ENCODE results near the gene SLCO3A1.
A peak's percentile ranks its signal among the peaks of the same experiment; 100 is the strongest.

The SLCO3A1 gene

GRCh38 chr15:91853511-91853947, at the start of gene SLCO3A1:
Gene SLCO3A1 (plus strand): TSS chr15:91853708.
- DNase-seq, result peak; percentile 75

- no peak for DNase-seq
Observed at GRCh38 chr15:91807122-91807521, 46.4 kb upstream of the SLCO3A1 start.

DNA sequence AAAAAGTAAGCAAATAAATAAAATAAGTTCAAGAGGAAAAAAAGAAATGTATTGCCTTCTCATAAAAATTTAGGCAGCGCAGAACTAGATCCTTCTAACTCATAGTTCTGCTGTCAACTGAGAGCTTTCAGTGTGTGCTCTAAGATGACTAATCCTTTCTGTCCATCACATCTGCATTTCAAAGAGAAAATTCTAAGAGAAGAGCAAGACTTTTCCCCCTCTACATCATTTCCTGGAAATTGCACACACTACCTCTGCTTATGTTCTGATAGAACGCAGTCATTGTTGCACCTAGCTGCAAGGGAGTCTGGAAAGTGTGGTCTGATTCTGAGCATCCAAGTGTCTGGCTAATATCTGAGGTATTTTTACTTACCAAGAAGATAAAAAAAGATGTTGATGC, 39.6 kb upstream of the SLCO3A1 start:
- DNase-seq, result no peak

DNA sequence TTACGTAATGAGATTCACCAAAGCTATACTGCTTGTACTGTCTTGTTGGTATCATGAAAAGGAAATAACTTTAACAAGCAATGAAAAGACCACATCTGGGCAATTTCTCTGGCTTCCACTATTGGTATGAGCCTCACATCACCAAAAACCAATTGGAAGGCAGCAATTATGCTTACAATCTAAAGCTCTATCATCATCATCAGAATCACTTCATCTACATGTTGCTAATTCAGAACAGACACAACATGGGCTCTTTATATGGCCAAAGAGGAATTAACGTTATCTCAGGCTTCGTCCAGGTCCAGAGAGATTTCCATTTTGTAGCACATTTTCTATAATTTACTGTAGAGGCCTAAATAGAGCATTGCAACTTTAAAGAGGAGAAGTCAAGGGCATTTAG, 36.6 kb upstream of the SLCO3A1 start:
- DNase-seq, result no peak

- DNase-seq, result no peak
Observed at GRCh38 chr15:91821458-91821857, 32.0 kb upstream of the SLCO3A1 start.

- DNase-seq, result no peak
Observed at GRCh38 chr15:91824256-91824655, 29.3 kb upstream of the SLCO3A1 start.

- no peak for DNase-seq
Observed at GRCh38 chr15:91826443-91826842, 27.1 kb upstream of the SLCO3A1 start.

DNA sequence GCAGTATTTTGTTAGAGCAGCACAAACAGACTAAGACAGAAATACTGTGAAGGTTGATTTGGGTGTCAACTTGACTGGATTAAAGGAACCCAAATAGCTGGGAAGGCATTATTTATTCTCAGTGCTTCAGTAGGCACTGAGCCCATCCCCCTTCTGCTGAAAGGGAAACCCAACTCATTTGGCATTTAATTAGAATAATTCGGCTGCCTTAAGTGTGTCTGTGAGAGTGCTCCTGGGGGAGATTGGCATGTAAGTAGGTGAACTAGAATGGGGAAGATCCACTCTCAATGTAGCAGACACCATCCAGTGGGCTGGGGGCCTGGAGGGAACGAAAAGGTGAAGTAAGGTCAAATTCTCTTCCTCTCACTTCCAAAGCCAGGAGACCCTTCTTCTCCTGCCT, 20.5 kb upstream of the SLCO3A1 start:
- DNase-seq, result no peak

- DNase-seq, result no peak
Observed at GRCh38 chr15:91839867-91840266, 13.6 kb upstream of the SLCO3A1 start.

DNA sequence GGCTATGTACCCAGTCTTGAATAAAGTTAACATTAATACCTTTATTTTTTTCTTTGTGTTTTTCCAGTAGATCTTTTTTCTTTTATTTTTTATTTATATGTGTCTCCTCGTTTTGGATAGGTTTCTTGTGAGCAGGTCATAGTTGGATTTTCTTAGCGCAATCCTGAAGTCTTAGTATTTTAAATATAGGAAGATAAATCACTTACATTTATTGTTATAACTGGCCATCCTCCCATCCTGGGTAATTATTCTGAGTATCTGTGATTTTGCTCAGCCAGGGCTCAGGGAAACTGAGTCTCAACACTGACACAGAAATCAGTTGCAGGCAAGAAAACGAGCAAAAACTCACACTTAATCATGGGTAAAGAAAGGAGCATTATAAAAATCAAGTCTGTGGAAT, 11.6 kb upstream of the SLCO3A1 start:
- no peak for DNase-seq

DNA sequence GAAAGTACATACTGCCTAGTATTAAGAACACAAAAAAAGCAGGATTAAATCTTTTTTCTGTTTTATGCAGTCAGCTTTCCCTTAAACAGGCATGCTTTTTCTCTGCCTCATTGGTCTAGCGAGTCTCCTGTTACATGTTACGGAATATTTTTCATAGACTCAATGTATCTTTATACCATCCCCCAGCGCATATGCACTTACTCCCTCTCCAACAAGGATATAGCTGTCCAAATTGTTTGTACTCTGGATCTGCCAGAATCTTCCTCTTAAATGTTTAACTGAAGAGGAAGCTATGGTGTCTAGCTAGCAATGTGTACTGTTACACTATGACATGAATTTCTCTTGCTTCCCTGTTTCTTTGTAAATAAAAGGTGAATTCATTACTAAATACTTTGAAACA, 9.2 kb upstream of the SLCO3A1 start:
- no peak for DNase-seq

GRCh38 chr15:91844928-91845327, 8.6 kb upstream of the SLCO3A1 start:
- no peak for DNase-seq

- no peak for DNase-seq
Observed at GRCh38 chr15:91845720-91846119, 7.8 kb upstream of the SLCO3A1 start.

GRCh38 chr15:91849180-91849579, 4.3 kb upstream of the SLCO3A1 start:
- no peak for DNase-seq

DNA sequence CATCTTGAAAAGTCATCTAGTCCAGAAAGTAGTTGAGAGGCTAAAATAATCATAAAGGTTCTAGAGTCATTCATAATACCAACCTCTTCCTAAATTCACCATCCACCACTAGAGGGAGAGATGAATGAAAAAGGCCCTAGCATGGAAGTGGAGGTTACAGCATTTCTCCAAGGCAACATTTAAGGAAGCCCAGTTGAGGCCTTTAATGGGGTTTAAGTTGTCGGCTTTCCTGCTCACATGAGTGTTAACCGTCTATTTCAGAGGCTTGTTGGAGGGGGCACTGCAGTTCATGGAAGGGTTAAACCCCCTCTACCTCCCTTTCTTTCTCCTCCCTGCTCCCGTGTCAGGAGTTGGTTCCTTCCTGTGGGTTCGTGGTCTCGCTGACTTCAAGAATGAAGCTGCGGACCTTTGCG, 3.8 kb upstream of the SLCO3A1 start:
- DNase-seq, result no peak

GRCh38 chr15:91852741-91853510, 582 bp upstream of the SLCO3A1 start:
- DNase-seq, result peak; percentile 75

DNA sequence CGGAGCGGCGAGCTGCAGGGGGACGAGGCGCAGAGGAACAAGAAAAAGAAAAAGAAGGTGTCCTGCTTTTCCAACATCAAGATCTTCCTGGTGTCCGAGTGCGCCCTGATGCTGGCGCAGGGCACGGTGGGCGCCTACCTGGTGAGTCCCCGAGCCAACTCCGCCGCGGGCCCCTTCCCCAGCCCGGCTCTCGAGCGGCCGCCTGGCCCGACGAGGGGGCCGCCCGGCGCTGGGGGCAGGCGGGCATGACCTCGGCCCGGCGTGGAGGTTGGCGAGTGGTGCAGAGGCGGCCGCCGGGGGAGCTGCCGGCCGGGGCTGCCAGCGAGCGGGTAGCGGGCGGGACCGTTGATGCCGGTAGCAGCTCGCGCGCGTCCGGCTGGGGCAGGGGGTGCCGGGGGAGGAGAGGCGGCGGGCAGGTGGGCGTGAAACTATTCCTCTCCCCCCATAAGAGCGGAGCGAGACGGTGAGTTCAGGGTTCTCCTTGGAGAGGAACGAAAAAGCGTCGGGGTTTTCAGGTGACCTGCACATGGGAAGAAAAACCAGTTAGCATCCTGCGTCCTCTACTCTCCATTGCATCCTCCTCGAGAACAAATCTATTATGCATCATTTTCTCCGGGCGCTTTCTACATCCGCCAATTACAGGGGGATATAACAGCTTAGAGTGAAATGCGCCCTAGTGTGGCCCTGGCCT, 585 bp downstream of the SLCO3A1 start:
- DNase-seq, result peak; percentile 49

DNA sequence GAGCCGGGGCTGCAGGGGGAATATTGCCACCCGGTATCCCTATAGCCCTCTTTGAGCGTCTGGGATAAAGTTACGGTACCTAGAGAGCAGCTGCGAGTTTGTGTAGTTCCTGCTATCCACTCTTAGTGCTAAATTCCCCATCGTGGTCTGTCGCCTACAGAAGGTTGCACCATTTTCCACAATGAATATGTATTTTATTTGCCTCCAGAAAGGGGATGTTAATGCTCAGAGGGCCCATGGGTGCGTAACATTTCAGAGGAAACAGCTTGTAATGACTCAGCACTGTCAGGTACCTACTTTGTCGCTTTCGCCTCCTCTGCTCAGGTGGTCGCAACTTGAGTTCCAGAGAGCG, 1.1 kb downstream of the SLCO3A1 start:
- peak; percentile 21 for DNase-seq

- no peak for DNase-seq
Observed at GRCh38 chr15:91855241-91855640, 1.7 kb downstream of the SLCO3A1 start.

GRCh38 chr15:91855684-91856489, 2.4 kb downstream of the SLCO3A1 start:
- no peak for DNase-seq

DNA sequence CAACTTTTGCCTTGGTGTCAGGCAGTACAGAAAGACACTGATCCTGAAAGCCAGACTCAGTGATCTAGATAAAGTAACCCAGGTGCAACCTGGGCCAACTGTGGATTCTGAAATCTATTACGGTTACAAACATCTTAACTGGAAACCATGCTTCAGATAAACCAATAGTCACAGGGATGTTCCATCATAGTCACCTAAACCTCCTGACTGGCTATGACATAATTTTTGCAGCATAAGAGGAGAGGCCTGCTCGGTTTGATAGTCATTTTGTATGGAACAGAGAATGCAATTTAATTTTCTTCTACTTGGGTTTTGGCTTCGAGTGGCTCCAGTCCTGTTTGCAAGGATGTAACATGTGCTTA, 3.7 kb downstream of the SLCO3A1 start:
- DNase-seq, result no peak

- DNase-seq, result no peak
Observed at GRCh38 chr15:91857772-91858171, 4.3 kb downstream of the SLCO3A1 start.

DNA sequence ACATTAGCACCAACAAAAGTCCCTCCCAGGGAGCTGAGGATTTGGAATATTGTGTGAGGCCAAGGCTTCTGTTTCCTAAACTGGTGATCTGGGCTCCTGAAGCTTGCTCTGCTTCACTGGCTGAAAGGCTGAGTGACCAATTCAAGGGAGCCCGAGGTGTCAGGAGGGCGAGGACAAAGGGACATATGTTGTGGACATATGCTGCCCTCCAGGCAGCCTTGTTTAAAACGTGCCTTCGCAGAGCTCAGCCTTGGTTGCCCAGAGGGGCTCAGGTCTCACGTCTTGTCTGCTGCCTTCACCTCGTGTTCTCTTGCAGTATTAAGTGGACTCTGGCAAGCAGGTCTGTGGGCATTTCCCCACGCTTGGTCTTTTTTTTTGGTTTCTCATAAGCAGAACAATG, 7.0 kb downstream of the SLCO3A1 start:
- DNase-seq, result no peak

GRCh38 chr15:91861223-91861622, 7.7 kb downstream of the SLCO3A1 start:
- no peak for DNase-seq
